ENCODE results near the gene AIPL1. TPM values are rescaled to one million over a fixed set of nuclear protein-coding genes. Genes with fewer than 3 reads are reported as not detected.

AIPL1 gene
- total and polyA plus RNA-seq, 10 of the 15 experiments (the other 5 are each of a cell fraction or from before 2014, with no cell fraction given), result not detected

- ChIA-PET CTCF (interaction anchor here (0.5 to 1.3 kb wide), 2 partner anchors 33 to 72 kb away, joined by 3 read pairs; no protein-coding TSS in a partner anchor), RAD21 (ENCODE audit: unreplicated experiment) (no interaction called here), SMC1A (ENCODE audit: uncharacterized antibody, unreplicated experiment) (interaction anchor here (0.9 kb wide), 1 partner anchor 528 kb away, joined by 3 read pairs; no protein-coding TSS in a partner anchor), POLR2A (no interaction called here)
- BruUV-seq (replicated peaks), result no TSS peak
- no peak for DNase-seq (ENCODE audit: low read depth, low spot score)
- TF ChIP-seq CHD4 (IDR thresholded peaks at IDR 0.05), result no peak
- no peak for TF ChIP-seq BCL11A (IDR thresholded peaks at IDR 0.05; ENCODE audit: low read depth, low read length)
- TF ChIP-seq NR2F1 (conservative IDR thresholded peaks at IDR 0.05), result no peak
- TF ChIP-seq USF1 (IDR thresholded peaks at IDR 0.05; ENCODE audit: borderline replicate concordance, extremely low read length, insufficient read depth, low read depth, low read length), result no peak
- TF ChIP-seq IKZF1 (conservative IDR thresholded peaks at IDR 0.05), result no peak
- TF ChIP-seq ZSCAN29 (IDR thresholded peaks at IDR 0.05), result no peak
- TF ChIP-seq MXI1 (IDR thresholded peaks at IDR 0.05; ENCODE audit: low read depth, low read length), result no peak
- TF ChIP-seq FOS (IDR thresholded peaks at IDR 0.05; ENCODE audit: borderline replicate concordance, extremely low read depth, insufficient read length), result no peak
- no peak for TF ChIP-seq STAT3 (IDR thresholded peaks at IDR 0.05; ENCODE audit: low read depth, low read length)
- TF ChIP-seq KLF5 (IDR thresholded peaks at IDR 0.05; ENCODE audit: partially characterized antibody), result no peak
- no peak for TF ChIP-seq E2F8 (IDR thresholded peaks at IDR 0.05; ENCODE audit: low read depth, partially characterized antibody)
- Histone ChIP-seq H3K79me2 (ENCODE audit: control insufficient read depth, insufficient read depth, low read length) (no peaks in the 10 kb centered on the region), H2AFZ (ENCODE audit: control insufficient read depth, low read depth, low read length) (no peak overlapping the region), H4K20me1 (ENCODE audit: control insufficient read depth, insufficient read depth) (no peaks in the 10 kb centered on the region), H3K27me3 (replicated peaks in 1 of 2; ENCODE audit: control insufficient read depth in 2 of 2, insufficient read depth in 2 of 2, low read length in 1 of 2) (peaks cover 0 to 2% of the 10 kb centered on the region in 2 experiments; a peak in 3 of 4 replicates), H3K4me3 (no peak overlapping the region), H3K4me2 (ENCODE audit: control insufficient read depth, insufficient read depth) (no peak overlapping the region), H3K36me3 (ENCODE audit: control insufficient read depth in 2 of 2, insufficient read depth in 2 of 2, low read length in 1 of 2) (no peaks in the 10 kb centered on the region), H3K9ac (ENCODE audit: control insufficient read depth, insufficient read depth, low read length) (no peak overlapping the region), H3K4me1 (ENCODE audit: control insufficient read depth, insufficient read depth, low read length) (no peaks in the 10 kb centered on the region), H3K27ac (ENCODE audit: control insufficient read depth, insufficient read depth) (no peak overlapping the region), H3K9me3 (replicated peaks; ENCODE audit: control insufficient read depth, insufficient read depth, low read length) (no peaks in the 10 kb centered on the region)
- intact Hi-C loops (cut with micrococcal nuclease; ENCODE audit: unreplicated experiment), result no loop called here
- in situ Hi-C loops (cut with MboI), result no loop called here
- ATAC-seq, result no peak
- no peak for FAIRE-seq
- WGBS (ENCODE audit: insufficient coverage, insufficient replicate concordance, low lambda C conversion rate, missing lambda C conversion rate), result 32% methylated on average over 8 of the region's 8 CpGs
These were observed 41.3 kb upstream of the AIPL1 start for GRCh38 chr17:6476076-6476809.
